ENCODE results near the gene IDH2.
"Not testable (repeated sequence)": the region's sequence is repeated elsewhere in the genome, so short reads cannot be mapped to it uniquely, and the experiment has no call there.

IDH2 gene

GRCh38 chr15:90072978-90073640 is 29.2 kb downstream of the IDH2 start:
- in situ Hi-C loops (cut with HindIII; ENCODE audit: low sequenced_read_pairs), result no loop called here
- H3K4me3 ChIP-seq (ENCODE audit: low read depth, low read length), result no peak overlapping the region
- no peak for TF ChIP-seq CTCF (IDR thresholded peaks at IDR 0.05; ENCODE audit: low read depth, low read length)
- no peak for DNase-seq (ENCODE audit: low read depth, low spot score)

- TF ChIP-seq CTCF (IDR thresholded peaks at IDR 0.05; ENCODE audit: low read depth, low read length), result peak; percentile 84
- DNase-seq (ENCODE audit: low read depth, low spot score), result peak; percentile 89
- in situ Hi-C loops (cut with HindIII; ENCODE audit: low sequenced_read_pairs), result no loop called here
- no peak overlapping the region for H3K4me3 ChIP-seq (ENCODE audit: low read depth, low read length)
Measured at GRCh38 chr15:90071220-90071807, 31.0 kb downstream of the IDH2 start.

- H3K4me3 ChIP-seq (ENCODE audit: low read depth, low read length); DNase-seq (ENCODE audit: low read depth, low spot score); in situ Hi-C loops (cut with HindIII; ENCODE audit: low sequenced_read_pairs): not testable (repeated sequence)
Measured at GRCh38 chr15:90070623-90071022, 31.6 kb downstream of the IDH2 start.

- in situ Hi-C loops (cut with HindIII; ENCODE audit: low sequenced_read_pairs), result no loop called here
- no peak for DNase-seq (ENCODE audit: low read depth, low spot score)
- H3K4me3 ChIP-seq (ENCODE audit: low read depth, low read length), result no peak overlapping the region
- no peak for TF ChIP-seq CTCF (IDR thresholded peaks at IDR 0.05; ENCODE audit: low read depth, low read length)
Measured at GRCh38 chr15:90067953-90068606, 34.2 kb downstream of the IDH2 start.

- TF ChIP-seq CTCF (IDR thresholded peaks at IDR 0.05; ENCODE audit: low read depth, low read length), result no peak
- no peak for DNase-seq (ENCODE audit: low read depth, low spot score)
- no peak overlapping the region for H3K4me3 ChIP-seq (ENCODE audit: low read depth, low read length)
- in situ Hi-C loops (cut with HindIII; ENCODE audit: low sequenced_read_pairs), result no loop called here
Measured at GRCh38 chr15:90067181-90067952, 34.9 kb downstream of the IDH2 start.

- H3K4me3 ChIP-seq (ENCODE audit: low read depth, low read length), result no peak overlapping the region
- no peak for DNase-seq (ENCODE audit: low read depth, low spot score)
- in situ Hi-C loops (cut with HindIII; ENCODE audit: low sequenced_read_pairs), result no loop called here
- no peak for TF ChIP-seq CTCF (IDR thresholded peaks at IDR 0.05; ENCODE audit: low read depth, low read length)
Measured at GRCh38 chr15:90065682-90066049, 36.6 kb downstream of the IDH2 start.

Data from astrocyte of the spinal cord (primary cell).